ENCODE data around the gene TERF2IP.

TERF2IP gene

GRCh38 chr16:75624921-75625334 is 22.6 kb upstream of the TERF2IP start:
- no peak for TF ChIP-seq CTCF (IDR thresholded peaks at IDR 0.05; ENCODE audit: insufficient read depth, low read depth, low read length, missing control alignments)
- peak; percentile 59 for DNase-seq (ENCODE audit: low read depth)
- no peak overlapping the region for H3K4me3 ChIP-seq (ENCODE audit: low read length)

- no peak for DNase-seq (ENCODE audit: low read depth)
- H3K4me3 ChIP-seq (ENCODE audit: low read length): no peak overlapping the region
- TF ChIP-seq CTCF (IDR thresholded peaks at IDR 0.05; ENCODE audit: insufficient read depth, low read depth, low read length, missing control alignments): no peak
Measured at GRCh38 chr16:75626806-75627205, 20.8 kb upstream of the TERF2IP start.

- no peak for TF ChIP-seq CTCF (IDR thresholded peaks at IDR 0.05; ENCODE audit: insufficient read depth, low read depth, low read length, missing control alignments)
- DNase-seq (ENCODE audit: low read depth): no peak
- no peak overlapping the region for H3K4me3 ChIP-seq (ENCODE audit: low read length)
Measured at GRCh38 chr16:75627851-75628250, 19.7 kb upstream of the TERF2IP start.

GRCh38 chr16:75628351-75628750 is 19.2 kb upstream of the TERF2IP start:
- no peak overlapping the region for H3K4me3 ChIP-seq (ENCODE audit: low read length)
- DNase-seq (ENCODE audit: low read depth): no peak
- TF ChIP-seq CTCF (IDR thresholded peaks at IDR 0.05; ENCODE audit: insufficient read depth, low read depth, low read length, missing control alignments): no peak

- TF ChIP-seq CTCF (IDR thresholded peaks at IDR 0.05; ENCODE audit: insufficient read depth, low read depth, low read length, missing control alignments): no peak
- H3K4me3 ChIP-seq (ENCODE audit: low read length): no peak overlapping the region
- DNase-seq (ENCODE audit: low read depth): no peak
Measured at GRCh38 chr16:75629132-75629531, 18.4 kb upstream of the TERF2IP start.

GRCh38 chr16:75630052-75630451 is 17.5 kb upstream of the TERF2IP start:
- no peak for TF ChIP-seq CTCF (IDR thresholded peaks at IDR 0.05; ENCODE audit: insufficient read depth, low read depth, low read length, missing control alignments)
- no peak overlapping the region for H3K4me3 ChIP-seq (ENCODE audit: low read length)
- DNase-seq (ENCODE audit: low read depth): no peak

GRCh38 chr16:75632857-75633256 is 14.7 kb upstream of the TERF2IP start:
- DNase-seq (ENCODE audit: low read depth): no peak
- no peak overlapping the region for H3K4me3 ChIP-seq (ENCODE audit: low read length)
- TF ChIP-seq CTCF (IDR thresholded peaks at IDR 0.05; ENCODE audit: insufficient read depth, low read depth, low read length, missing control alignments): no peak
